GM19395 (cell line): Measurements from ENCODE around the gene CACHD1.

Experiments
- ATAC-seq: cut with Tn5 transposase; IDR thresholded peaks from one replicate; pipeline ENCODE4 v1.9.1; 2021; ENCODE audit warnings: mild to moderate bottlenecking, moderate library complexity; ENCODE audit not compliant: unreplicated experiment

The CACHD1 gene

DNA sequence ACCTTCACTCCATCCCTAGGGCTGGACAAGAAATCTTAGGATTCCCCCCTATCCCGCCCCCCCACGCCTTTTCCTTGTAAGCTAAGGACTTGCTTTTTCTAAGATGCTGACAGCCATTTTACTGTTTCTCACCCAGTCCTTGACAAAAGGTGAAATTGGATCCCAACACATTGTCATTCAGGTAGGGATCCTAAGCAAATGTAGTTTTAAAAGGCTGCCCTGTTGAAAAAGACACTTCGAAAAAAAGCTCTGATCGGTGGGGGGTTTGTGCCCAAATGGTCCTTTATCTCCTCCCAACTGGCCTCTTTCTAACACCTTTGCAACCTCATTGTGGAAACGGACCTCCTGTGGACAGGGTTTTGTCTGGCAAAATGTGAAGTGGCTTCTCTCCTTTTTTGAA is 2.9 kb downstream of the CACHD1 start:
- no peak for ATAC-seq

DNA sequence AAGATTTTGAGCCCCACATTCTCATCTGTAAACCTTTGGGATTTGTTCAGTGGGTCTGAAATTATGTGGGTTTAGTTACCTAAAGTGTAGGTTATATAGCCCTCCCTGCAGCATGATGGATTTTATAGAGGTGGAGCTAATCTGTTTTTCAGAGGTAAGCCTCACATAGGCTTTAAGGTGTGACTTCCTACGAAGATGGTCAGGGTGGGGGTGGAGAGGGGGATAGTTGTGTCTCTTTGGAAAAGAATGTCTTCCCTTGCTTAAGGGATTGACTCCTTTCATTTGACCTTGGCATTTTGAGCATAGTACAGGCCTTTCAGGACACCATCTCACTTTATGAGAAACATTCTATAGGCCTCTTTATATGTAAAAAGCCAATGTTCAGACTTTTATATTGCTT is 3.4 kb downstream of the CACHD1 start:
- no peak for ATAC-seq

DNA sequence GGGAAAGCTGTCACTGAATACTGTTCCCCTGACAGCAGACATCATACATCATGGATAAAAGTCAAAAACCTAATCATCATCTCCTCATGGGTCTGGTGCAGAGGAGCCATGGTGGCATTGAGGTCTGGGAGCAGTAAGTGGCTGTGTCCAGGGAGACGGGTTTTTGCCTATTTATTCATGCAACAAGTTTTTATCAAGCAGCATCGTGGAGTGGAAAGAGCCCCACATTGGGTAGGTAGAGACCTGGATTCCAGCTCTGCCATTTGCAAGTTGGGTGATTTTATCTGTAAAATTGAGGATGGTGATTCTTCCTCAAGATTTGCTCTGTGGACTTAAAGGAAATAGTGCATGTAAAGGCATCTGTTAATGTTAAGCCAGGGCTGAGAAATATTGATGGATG is 4.2 kb downstream of the CACHD1 start:
- ATAC-seq: no peak

DNA sequence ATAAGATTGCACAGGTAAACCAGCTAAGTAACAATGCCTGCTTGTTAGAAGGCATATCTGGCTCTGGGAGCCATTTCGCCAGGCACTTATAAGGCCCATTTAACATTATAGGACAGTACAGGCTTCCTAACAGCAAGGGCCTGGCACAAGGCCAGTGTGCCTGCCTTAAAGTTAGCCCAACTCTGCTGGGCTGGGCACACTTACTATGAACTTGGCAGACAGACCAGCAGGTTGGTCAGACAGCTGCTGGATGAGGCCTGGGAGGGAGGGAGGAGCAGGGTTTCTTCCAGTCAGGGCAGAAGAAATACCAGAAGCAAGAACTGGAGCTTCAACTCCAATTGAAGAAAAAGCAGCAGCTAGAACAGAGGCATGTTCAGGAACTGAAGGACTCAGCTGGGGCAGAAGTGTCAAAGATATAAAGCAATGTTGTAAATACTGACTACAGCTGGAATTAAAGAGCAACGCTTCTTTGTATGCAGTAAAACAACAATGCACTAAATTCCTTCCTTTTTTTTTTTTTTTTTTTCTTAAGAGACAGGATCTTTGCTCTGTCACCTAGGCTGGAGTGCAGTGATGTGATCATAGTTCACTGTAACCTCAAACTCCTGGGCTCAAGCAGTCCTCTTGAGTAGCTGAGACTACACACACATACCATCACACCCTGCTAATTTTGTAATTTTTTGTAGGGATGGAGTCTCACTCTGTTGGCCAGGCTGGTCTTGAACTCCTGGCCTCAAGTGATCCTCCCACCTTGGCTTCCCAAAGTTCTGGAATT is 4.9 kb downstream of the CACHD1 start:
- ATAC-seq: no peak

DNA sequence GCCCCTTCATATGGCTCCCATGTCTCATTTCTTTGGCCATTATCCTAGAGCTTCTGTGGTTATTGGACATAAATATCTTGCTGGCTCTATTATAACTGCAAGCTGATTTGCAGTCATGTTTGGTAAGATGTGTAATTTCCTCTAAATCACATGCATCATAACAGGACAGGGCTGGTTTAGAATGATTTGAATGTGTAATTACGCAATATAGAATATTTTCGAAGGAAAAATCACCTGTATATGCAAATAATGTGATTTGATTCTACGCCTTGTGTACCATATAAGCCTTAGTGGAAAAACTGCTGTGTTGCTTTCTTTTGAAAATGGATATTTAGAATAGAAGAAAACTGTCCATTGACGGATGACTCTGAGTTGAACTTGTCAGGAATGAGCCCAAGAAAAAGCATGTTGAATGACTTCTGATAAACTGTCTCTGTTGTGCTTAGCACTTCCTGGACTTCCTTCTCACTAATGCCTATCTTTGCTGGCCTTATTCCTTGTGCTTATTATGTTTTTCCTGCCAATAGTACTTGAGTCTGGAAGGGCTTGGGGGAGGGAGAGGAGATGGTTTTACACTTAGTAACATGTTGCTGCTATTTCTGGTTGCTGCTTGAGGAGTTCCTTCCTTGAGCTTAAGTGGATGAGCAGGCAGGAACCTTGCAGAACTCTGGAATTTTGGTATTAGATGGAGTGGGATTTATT is 6.5 kb downstream of the CACHD1 start:
- ATAC-seq: no peak

DNA sequence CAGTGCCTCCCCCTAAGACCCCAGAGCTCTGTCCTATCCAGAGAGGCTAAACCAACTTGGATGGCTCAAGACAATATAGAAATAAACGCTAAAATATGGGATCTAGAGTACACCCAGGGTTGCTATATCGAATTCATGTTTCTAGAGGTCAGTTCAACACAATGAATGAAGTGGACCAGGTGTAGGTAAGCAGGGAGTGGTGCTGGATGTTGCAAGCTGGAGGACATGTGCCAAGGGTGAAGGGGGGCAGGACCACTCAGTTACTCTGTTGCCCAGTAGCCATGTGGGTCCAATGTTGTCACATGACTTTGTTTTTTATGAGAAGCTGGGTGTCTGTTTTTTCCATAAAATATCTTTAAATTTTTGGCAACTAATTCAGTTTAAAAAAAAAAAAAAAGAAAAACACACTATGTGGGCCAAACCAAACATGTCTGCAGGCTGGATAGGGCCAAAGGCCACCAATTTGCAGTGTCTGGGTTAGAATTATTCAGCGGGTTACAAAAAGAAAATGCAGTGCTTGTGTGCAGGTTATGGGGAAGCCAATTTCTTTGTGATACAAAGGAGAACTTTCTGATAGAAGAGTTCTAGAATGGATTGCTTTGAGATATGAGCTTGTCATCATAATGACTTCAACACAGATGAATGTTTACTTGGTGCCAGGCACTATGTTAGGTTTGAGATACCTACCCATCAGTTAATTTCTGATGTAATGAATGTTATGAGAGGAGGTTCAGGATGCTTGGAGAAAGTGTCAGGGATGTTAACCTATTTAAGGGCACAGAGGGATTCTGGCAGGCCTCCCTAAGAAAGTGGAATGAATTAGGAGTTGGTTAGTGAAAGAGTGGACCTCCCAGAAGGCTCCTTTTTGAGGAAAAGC is 8.9 kb downstream of the CACHD1 start:
- no peak for ATAC-seq

DNA sequence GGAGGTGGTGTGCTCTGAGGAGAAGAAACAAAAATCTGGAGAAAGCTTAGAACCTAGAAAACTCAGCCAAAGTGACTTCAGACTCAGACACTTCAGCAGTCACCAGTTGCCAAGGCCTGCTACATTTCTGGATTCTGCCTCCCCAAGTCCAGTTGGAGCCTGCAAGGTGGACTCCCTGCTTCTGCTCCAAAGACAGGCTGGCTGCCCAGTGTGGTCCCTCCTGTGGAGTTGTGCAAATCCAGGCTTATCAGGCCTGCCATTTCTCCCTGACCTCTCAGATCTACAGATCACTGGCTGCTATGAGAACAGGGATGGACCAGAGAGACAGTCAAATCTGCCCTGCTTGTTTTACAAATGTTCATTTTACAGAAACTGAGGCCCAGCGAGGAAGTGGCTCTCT is 9.9 kb downstream of the CACHD1 start:
- no peak for ATAC-seq

DNA sequence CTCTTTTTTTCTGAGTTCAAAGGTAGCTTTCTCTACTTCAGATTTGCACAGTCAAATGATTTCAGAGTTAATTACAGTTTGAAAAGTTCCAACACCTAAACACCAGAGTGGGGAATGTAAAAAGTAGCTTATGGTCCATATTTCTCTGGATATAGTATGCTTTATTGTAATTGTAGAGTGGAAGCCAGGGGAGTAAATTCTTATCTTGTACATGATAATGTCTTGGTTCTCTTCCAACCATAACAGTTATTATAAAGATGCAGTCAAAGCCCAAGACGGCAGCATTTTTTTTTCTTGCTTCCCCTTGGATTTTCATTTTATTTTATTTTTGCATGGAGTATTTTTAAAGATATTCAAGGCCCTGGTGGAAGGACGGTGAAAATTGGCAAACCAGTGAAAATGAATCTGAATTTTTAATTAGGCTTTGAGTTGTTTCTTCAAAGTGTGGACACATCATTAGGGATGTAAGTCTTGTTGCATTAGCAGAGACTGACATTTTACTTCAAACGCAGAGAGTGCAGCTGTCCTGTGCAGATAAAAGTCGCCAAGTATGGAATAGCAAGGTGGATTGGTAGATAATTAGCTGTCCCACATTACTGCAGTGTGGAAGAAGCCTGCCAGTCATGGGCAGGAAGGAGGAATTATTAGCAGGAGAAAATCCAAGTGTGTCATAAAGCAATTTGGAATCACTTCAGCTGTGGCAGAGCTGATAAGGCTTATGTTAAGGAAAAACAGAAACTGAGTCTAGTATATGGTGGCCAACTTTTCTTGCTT is 11.3 kb downstream of the CACHD1 start:
- ATAC-seq: no peak

DNA sequence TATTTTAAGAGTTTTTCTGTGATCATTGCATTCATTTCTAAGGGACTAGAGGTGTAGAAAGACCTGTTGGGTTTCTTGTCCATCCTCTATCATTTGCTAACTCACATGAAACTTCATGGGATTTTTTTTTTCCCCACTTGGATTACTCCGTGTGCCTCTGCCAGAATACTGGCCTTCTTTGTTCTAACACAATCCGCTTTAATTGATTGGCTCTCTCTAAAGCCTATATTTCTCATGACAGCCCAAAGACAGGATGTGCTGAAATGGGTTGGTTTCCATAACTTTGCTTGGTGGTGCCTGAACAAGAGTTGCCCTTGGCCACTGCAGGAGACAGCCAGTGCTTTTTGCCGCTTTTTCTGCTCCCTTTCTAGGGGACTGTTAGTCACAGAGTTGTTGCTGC is 12.2 kb downstream of the CACHD1 start:
- ATAC-seq: no peak

DNA sequence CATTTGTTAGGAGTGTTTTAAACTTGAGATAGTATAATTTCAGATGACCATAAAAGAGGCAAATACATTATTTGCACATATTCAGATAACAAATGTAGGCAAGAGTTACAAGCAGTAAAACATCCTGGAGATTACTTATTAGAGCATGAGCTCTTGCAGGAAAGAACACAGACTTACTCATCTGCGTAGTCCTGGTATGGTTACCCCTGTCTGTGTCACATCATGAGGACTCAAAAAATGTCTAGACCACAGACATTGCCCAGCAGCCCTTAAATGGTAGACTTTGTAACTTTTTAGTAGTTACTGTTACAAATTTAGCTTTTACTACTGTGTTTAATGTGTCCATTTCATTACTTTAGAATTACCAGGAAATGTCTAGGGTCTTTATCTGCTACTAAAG is 12.8 kb downstream of the CACHD1 start:
- ATAC-seq: no peak

DNA sequence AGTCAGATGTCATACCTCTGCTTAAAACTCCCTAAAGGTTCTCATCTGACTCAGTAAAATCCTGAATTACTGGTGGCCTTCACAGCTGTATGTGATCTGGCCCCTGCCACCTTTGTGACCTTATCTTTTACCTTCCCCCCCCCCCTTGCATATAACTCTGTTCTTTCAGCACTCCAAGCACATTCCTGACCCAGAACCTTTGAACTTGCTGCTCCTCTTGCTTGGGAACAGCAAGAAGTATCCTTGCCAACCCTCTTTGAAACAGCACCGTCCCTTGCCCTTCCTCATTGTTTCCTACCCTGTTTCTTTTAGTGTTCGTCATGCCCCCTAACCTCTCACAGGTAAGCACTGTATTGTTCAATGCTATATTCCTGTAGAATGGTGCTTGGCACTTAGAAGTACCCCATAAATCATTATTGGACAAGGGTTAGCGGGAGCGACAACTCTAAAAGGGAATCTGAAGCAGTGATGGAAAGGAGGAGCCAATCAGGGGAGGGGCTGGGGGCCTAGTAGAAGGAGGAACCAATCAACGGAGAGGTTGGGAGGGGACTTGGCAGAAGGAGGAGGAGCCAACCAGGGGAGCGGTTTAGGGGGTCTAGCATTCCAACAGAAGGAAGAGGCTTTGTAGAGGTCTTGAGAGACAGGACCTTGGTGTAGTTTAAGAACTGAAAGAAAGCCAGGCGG is 13.9 kb downstream of the CACHD1 start:
- no peak for ATAC-seq

DNA sequence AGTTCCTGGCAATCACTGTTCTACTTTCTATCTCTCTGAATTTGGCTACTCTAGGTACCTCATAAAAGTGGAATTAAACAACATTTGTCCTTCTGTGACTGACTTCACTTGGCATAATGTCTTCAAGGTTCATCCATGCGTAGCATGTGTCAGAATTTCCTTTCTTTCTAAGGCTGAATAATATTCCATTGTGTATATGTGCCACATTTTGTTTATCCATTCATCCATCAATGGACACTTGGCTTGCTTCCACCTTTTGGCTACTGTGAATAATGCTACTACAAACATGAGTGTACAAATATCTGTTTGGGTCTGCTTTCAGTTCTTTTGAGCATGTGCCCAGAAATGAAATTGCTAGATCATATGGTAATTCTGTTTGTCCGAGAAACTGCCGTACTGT is 14.7 kb downstream of the CACHD1 start:
- ATAC-seq: no peak

DNA sequence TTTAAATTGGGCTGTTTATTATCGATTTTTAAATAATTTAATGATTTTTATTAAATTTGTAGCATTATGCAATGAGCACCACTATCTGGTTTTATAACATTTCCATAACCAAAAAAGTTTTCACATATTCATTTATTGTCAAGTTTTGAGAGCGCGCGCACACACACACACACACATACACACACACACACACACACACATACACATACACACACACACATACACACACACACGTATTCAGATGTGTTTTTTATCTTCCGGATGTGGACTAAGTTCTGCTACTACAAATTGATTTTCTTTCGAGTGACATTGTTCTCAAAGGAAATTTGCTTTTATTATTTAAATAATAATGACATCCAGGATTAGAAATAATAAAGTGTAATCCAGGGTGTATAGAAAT is 16.3 kb downstream of the CACHD1 start:
- no peak for ATAC-seq

DNA sequence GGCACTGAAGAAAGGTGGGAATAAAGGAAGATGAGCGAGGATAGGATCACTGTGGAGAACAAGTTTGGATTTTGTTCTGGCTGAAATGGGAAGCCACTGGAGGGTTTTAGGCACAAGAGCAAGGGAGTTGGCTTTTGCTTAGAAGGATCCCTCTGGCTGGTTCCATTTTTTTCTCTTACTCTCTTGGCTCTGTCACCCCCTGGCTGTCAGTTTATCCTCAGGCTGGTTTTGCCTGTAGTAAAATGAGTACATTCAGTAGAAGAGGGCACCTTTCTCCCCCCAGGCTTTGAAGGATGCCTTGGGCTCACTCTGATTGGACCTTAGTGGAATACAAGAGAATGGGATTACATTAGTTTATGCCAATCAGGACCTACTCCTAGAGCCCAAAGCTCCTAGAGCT is 17.1 kb downstream of the CACHD1 start:
- ATAC-seq: no peak

DNA sequence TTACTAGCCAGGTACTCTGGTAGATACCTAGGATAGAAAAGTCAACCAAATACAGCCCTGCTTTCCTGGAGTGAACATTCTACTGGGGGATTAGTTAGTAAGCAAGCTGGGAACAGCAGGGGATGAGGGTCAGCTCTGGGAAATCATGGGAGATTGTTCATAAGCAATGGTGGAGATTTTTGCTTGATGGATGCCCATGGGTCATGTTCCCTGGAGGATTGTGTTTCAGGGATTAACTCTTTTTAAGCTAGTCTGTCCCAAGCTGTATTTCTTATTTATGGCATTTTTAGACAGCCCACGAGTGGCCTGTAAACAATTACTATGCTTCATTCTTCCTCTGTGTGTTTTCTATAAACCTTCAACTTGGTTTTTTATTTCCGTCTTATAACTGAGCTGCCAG is 18.9 kb downstream of the CACHD1 start:
- ATAC-seq: no peak

DNA sequence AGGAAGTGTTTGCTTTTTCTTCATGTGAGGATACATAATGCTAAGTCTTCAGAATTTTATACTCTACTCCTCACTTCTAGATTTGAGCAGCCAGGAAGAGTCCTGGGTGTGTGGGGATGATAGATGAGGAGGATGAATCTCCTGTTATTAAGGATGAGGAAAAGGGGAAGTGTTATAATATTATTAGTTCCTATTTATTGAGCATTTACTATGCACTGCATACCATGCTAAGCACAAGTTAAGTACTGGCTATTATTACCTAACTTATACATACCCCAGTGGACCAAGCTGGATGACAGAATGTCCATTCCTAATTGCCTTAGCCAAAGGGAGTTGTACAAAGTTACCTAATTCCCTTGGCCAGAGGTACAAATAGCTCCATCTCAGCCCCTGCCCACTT is 19.8 kb downstream of the CACHD1 start:
- no peak for ATAC-seq

DNA sequence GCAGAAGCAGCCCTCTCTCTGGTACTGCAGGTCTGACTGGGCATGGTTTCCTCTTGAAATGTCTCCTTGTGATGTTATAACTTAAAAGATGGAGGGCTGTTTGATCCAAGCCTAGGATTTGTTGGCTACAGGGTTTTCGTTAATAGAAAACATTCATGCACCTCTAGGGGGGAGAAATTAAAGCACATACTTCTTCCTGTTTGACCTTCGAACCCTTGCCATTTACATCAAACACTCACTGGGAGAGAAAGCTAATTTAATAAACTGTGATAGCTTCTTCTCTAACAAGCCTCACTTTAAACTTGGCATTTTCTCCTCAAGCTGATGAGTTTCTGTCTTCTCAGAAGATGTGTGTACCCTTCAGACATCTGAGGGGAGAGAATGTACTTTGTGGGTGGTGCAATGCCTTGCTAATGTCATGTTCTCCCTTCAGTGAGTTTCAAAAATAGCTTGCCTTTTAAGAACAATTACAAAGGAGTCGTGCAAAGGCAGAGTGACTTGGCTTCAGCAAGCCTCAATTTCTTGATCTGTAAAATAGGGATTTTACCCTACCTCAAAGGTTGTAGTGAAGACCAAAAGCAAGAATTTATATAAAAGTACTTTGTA is 20.4 kb downstream of the CACHD1 start:
- ATAC-seq: no peak

DNA sequence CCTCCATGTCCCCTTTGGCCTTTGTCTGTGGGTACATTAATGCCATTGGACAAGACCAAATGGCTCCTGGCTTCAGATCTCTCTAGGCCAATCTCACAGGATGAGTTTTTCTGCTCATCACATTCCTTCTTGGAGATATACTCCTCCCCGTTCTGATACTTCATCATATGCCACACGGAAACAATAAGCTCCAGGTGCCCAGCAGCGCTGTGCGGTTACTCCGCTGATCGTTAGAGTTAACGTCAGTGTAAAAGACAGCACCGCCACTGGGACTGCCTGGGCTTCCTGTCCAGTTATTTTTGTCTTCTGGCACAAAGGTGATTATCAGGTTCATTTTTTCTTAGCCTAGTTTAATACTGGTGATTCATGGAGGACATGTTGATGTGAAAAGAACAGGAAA is 22.5 kb downstream of the CACHD1 start:
- no peak for ATAC-seq

DNA sequence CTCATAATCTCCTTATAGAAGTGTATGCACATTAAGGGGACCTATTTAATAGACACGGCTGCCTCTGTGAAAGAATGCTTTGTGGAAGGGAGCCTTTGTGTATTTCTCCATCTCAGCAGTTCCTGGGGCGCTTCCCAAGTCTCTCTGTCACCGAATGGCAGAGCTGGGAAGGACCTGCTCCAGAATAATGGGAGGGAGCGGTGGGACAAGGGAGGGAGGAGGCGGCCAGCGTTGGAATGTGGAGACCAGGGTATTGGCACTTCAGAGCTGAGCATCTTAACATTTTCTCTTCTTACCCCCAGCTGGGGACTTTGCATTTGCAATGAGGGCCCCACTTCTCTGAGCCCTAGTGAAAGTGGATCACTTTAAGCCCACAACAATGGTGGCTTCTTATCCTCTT is 23.9 kb downstream of the CACHD1 start:
- ATAC-seq: no peak

DNA sequence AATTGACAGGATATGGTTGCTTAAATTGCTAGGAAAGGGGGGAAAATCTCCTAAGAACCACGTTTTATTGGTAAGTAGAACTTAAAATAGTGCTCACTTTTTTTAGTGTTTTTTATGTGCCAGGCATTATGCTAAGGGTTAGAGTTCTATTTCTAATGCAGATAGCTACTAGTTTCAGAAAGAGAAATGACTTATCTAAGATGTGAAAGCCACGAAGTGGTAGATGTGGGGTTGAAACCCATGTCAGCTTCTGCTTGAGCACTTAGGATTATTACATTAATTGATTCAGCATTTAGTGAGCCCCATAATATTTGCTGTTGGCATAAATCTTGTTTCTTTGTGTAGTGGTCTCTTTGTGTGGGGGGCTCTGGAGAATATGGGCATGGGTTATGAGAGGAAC is 24.7 kb downstream of the CACHD1 start:
- ATAC-seq: no peak
